ENCODE data around the gene PPARA. TPM values are rescaled to one million over a fixed set of nuclear protein-coding genes. Genes with fewer than 3 reads are reported as not detected.
"Not testable (repeated sequence)": the region's sequence is repeated elsewhere in the genome, so short reads cannot be mapped to it uniquely, and the experiment has no call there.

The PPARA gene
- total and polyA plus RNA-seq, 2 experiments from 2014 or later = 4.7 to 12.6 TPM

- no peak for TF ChIP-seq REST (IDR thresholded peaks at IDR 0.05; ENCODE audit: unreplicated experiment)
- TF ChIP-seq ZNF462 (CRISPR knock-in tag; IDR thresholded peaks at IDR 0.05) = no peak
- TF ChIP-seq ETS1 (IDR thresholded peaks at IDR 0.05) = no peak
- TF ChIP-seq EZH2 (IDR thresholded peaks at IDR 0.05; ENCODE audit: low read depth, unreplicated experiment) = no peak
- no peak for TF ChIP-seq STAT1 (IDR thresholded peaks at IDR 0.05; ENCODE audit: unreplicated experiment)
These were observed 112.9 kb downstream of the PPARA start, which contains the start of gene PKDREJ (continued) for GRCh38 chr22:46263216-46263590.

- ATAC-seq; H3K4me1 Mint-ChIP-seq; H2AFZ ChIP-seq; DNase-seq (ENCODE audit: low spot score); H3K4me1 ChIP-seq (ENCODE audit: insufficient read depth); H3K36me3 ChIP-seq (ENCODE audit: insufficient read depth); H3K27ac ChIP-seq (ENCODE audit: low read depth); H3K79me2 ChIP-seq (replicated peaks; ENCODE audit: insufficient read depth); H3F3A ChIP-seq (replicated peaks; ENCODE audit: low read depth); H3K4me3 ChIP-seq; H4K20me1 ChIP-seq (replicated peaks; ENCODE audit: insufficient read depth); H3K4me3 Mint-ChIP-seq; H3K4me2 ChIP-seq; H3K27ac Mint-ChIP-seq; H3K9me2 ChIP-seq (ENCODE audit: insufficient read depth): not testable (repeated sequence)
- Mint-ChIP-seq H3K36me3 (ENCODE audit: low read depth) (peaks cover 34% of the 10 kb centered on the region), H3K9me3 (peaks cover 49% of the 10 kb centered on the region), H3K27me3 (ENCODE audit: insufficient read depth, low read depth, poor library complexity) (peaks cover 52% of the 10 kb centered on the region)
- peaks cover 60% of the 10 kb centered on the region for H3K27me3 ChIP-seq (ENCODE audit: insufficient read depth)
These were observed 114.2 kb downstream of the PPARA start for GRCh38 chr22:46264520-46264919.

- not testable (repeated sequence) for H3K27ac Mint-ChIP-seq; H3F3A ChIP-seq (replicated peaks; ENCODE audit: low read depth); H3K4me1 ChIP-seq (ENCODE audit: insufficient read depth); H3K9me2 ChIP-seq (ENCODE audit: insufficient read depth); H3K27ac ChIP-seq (ENCODE audit: low read depth); H3K4me3 ChIP-seq; H3K79me2 ChIP-seq (replicated peaks; ENCODE audit: insufficient read depth); H3K36me3 ChIP-seq (ENCODE audit: insufficient read depth); H3K4me2 ChIP-seq; DNase-seq (ENCODE audit: low spot score); H4K20me1 ChIP-seq (replicated peaks; ENCODE audit: insufficient read depth); H3K4me3 Mint-ChIP-seq; H2AFZ ChIP-seq; H3K4me1 Mint-ChIP-seq; ATAC-seq
- peaks cover 50% of the 10 kb centered on the region for H3K27me3 ChIP-seq (ENCODE audit: insufficient read depth)
- H3K36me3 Mint-ChIP-seq (ENCODE audit: low read depth) = peaks cover 34% of the 10 kb centered on the region
- peaks cover 48% of the 10 kb centered on the region for H3K27me3 Mint-ChIP-seq (ENCODE audit: insufficient read depth, low read depth, poor library complexity)
- peaks cover 49% of the 10 kb centered on the region for H3K9me3 Mint-ChIP-seq
These were observed 115.3 kb downstream of the PPARA start for GRCh38 chr22:46265627-46266026.

Measured in GM23338 (cell line).